Skeletal muscle tissue (tissue), 4 donors: ENCODE measurements around the gene PF4V1. TPM values are rescaled to one million over a fixed set of nuclear protein-coding genes. Genes with fewer than 3 reads are reported as not detected.

Source experiments
- H3K27ac ChIP-seq: one replicate; pipeline ENCODE4 v1.7.0; 2013; ENCODE audit warnings: mild to moderate bottlenecking, low read depth, low read length, inconsistent platforms
- H3K27me3 ChIP-seq, 3 donors: one replicate each; pipeline ENCODE4 v1.7.0; 2013; ENCODE audit warnings: low read length in 3 of 3; ENCODE audit not compliant: control insufficient read depth in 3 of 3, insufficient read depth in 3 of 3
- H3K36me3 ChIP-seq, 3 donors: one replicate each; pipeline ENCODE4 v1.7.0; 2013; ENCODE audit warnings: low read length in 3 of 3; ENCODE audit not compliant: control insufficient read depth in 3 of 3, insufficient read depth in 3 of 3
- H3K4me1 ChIP-seq, 3 donors: one replicate each; pipeline ENCODE4 v1.7.0; 2013; ENCODE audit warnings: low read length in 3 of 3, mild to moderate bottlenecking in 3 of 3; ENCODE audit not compliant: control insufficient read depth in 3 of 3, insufficient read depth in 3 of 3
- H3K4me3 ChIP-seq, 3 donors: one replicate each; pipeline ENCODE4 v1.7.0; 2013; ENCODE audit warnings: low read length in 3 of 3
- H3K9ac ChIP-seq, 3 donors: one replicate each; pipeline ENCODE4 v1.7.0; 2013; ENCODE audit warnings: low read length in 3 of 3, mild to moderate bottlenecking in 3 of 3, moderate library complexity in 2 of 3, low read depth in 1 of 3
- H3K9me3 ChIP-seq, 3 donors: one replicate each; pipeline ENCODE4 v1.7.0; 2013; ENCODE audit warnings: low read length in 3 of 3; ENCODE audit not compliant: control insufficient read depth in 3 of 3
- total RNA-seq: library from RNA; depleted of rRNA; stranded (reverse); fragments of >200 nt; gene quantifications from one replicate; pipeline ENCODE4 v1.2.3, GENCODE V29; 2014
- donor health status: Osteomylitis.

PF4V1 gene, protein sequence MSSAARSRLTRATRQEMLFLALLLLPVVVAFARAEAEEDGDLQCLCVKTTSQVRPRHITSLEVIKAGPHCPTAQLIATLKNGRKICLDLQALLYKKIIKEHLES
- not detected for total RNA-seq

DNA sequence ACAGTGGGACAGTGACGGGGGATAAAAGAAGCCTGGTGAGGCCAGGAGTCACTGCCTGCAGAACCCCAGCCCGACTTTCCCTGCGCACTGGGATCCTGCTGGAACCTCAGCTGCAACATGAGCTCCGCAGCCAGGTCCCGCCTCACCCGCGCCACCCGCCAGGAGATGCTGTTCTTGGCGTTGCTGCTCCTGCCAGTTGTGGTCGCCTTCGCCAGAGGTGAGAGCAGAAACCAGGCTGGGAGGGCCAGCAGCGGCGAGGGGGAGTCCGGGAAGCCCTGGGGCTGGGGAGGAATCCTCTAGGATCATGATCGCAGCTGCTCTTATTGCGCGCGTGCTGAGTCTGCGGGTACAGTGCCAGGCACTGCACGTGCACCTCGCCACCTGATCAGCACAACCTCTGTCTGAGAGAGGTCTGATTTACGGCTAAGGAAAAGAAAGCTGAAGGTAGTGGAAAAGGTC, at the start of gene PF4V1:
PF4V1 (plus strand) TSS at position 51 of the 459 bp plus-strand sequence; CDS start at position 118, 67 bp downstream.
- Histone ChIP-seq H3K4me1 (peaks cover 2 to 6% (median 4%) of the 10 kb centered on the region in 3 donors), H3K27me3 (peaks cover 0 to 11% (median 10%) of the 10 kb centered on the region in 3 donors), H3K9me3 (no peaks in the 10 kb centered on the region), H3K9ac (no peak within 1 kb of the TSS), H3K27ac (no peak within 1 kb of the TSS), H3K36me3 (no peaks in the 10 kb centered on the region), H3K4me3 (no peak within 1 kb of the TSS)

DNA sequence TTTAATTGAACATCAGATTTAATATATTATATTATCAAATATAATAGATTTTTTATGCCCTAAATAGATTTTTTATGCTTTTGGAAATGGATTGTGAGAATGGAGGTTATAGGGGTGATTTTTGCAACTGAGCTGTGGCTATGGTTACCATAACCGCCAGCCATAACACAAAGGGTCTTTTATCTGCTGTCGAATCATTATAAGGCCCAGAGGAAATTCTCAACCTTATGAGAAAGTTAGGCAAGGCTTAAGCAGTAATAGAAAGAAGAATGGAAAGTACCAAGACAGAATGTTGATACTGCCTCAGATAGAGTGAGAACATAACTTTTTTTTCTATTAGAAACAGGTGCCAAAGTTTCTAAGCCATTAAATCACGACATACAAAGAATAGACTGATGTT, 42.9 kb upstream of the PF4V1 start:
- H3K27me3 ChIP-seq = no peaks in the 10 kb centered on the region

DNA sequence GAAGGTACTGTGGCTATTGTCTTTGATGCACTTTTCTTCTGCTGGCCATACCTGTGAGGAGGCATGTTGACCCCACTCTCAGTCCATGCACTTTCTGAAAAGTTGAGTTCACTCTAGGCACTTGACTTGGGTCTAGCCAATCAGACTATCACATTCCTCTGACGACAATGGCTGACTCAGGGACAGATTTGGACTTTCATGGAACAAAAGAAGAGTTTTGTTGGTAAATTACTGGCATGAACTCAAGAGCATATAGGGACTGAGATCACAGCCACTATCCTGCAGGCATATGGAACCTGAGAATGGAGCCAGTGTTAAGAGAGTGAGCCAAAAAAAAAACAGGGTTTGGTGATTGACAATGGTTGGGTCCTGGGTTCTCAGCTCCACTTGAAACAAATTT, 41.3 kb upstream of the PF4V1 start:
- no peaks in the 10 kb centered on the region for H3K27me3 ChIP-seq
- H3K36me3 ChIP-seq = no peaks in the 10 kb centered on the region
- no peaks in the 10 kb centered on the region for H3K9me3 ChIP-seq
- H3K4me1 ChIP-seq = peaks cover 0 to 2% (median 0%) of the 10 kb centered on the region in 3 donors
- no peak overlapping the region for H3K4me3 ChIP-seq
- no peak overlapping the region for H3K9ac ChIP-seq
- H3K27ac ChIP-seq = no peak overlapping the region

More for the DNA sequence above, 42.9 kb upstream of the PF4V1 start:
- Histone ChIP-seq H3K9ac (no peak overlapping the region), H3K36me3 (no peaks in the 10 kb centered on the region), H3K4me1 (no peaks in the 10 kb centered on the region), H3K4me3 (no peak overlapping the region), H3K9me3 (no peaks in the 10 kb centered on the region), H3K27ac (no peak overlapping the region)

DNA sequence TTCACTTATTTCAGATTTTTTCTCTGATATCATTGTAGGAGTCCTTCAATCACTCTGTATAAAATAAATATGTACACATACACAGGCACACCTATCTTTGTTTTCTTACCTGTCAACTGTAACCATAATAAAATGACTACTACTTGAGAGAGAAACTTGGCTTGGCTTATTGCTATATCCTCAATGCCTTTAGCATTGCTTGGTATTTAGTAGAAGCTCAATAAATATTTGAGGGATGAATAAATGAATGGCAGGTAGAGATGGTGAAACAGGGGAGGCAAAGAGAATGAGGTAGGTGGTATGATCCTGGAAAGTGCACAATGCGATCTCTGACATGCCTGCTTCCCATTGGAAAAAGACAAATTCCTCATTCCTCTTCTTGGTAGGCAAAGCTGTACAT, 38.4 kb upstream of the PF4V1 start:
- Histone ChIP-seq H3K4me1 (peaks cover 0 to 2% (median 0%) of the 10 kb centered on the region in 3 donors), H3K27me3 (no peaks in the 10 kb centered on the region), H3K9ac (no peak overlapping the region), H3K4me3 (no peak overlapping the region), H3K9me3 (no peaks in the 10 kb centered on the region), H3K36me3 (no peaks in the 10 kb centered on the region), H3K27ac (no peak overlapping the region)

DNA sequence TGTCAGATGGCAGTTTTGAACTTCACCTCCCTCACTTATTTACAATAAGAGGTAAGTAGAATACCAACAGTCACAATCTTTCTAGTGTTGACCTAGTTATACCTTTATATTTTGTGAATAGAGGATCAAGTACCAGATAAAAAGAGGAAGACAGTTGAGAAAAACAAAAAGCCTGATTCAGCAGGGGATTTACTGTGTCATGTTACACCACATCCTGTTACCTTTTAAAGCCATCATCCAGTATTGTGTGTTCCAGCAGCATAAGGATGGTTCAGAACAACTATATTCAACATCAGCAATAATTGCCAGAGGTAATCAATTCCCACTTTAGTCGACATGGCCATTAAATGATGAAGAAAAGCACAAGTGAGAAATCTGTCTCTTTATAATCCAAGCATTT, 38.0 kb upstream of the PF4V1 start:
- no peak overlapping the region for H3K27ac ChIP-seq
- H3K27me3 ChIP-seq = no peaks in the 10 kb centered on the region
- no peak overlapping the region for H3K4me3 ChIP-seq
- H3K36me3 ChIP-seq = no peaks in the 10 kb centered on the region
- H3K9me3 ChIP-seq = no peaks in the 10 kb centered on the region
- H3K9ac ChIP-seq = no peak overlapping the region
- H3K4me1 ChIP-seq = peaks cover 0 to 2% (median 0%) of the 10 kb centered on the region in 3 donors

DNA sequence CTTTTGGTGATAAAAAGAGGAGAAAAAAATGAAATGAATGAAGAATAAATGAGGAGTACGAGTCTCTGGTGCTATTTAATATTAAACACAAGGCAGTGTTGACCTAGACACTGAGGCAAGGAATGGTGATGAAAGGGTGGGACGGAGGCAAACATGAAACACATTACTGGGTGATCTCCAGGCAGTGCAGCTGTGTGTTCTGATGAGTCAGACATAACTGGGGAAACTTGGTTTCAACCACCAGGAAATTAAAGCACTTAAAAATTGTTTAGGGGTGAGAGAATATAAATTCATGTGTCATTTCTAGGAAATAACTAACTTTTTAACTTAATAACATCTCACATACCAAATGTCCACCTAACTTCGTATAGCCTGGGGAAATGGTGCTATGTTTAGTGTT, 36.3 kb upstream of the PF4V1 start:
- H3K4me1 ChIP-seq = peaks cover 0 to 2% (median 0%) of the 10 kb centered on the region in 3 donors
- H3K4me3 ChIP-seq = no peak overlapping the region
- H3K9me3 ChIP-seq = no peaks in the 10 kb centered on the region
- H3K9ac ChIP-seq = no peak overlapping the region
- no peaks in the 10 kb centered on the region for H3K27me3 ChIP-seq
- H3K36me3 ChIP-seq = no peaks in the 10 kb centered on the region
- H3K27ac ChIP-seq = no peak overlapping the region

DNA sequence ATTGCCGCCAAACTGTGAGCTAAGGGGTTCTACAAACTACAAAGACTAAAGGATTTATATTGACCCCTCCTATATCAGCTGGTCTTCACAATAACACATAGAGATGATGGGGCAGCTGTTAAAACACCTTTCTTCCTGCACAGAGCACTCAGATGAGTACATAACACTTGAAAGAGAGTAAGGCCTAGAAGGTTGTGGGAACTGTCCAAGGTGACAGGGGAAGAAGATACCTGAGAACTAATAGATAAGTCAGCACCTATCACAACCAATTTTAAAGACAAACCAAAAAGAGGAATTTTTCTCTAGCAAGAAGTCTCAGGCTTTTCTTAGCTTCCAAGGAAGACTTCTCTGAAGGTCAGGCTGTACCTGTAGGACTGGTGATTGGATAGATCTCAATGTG, 35.8 kb upstream of the PF4V1 start:
- Histone ChIP-seq H3K27ac (no peak overlapping the region), H3K36me3 (no peaks in the 10 kb centered on the region), H3K4me1 (peaks cover 0 to 2% (median 0%) of the 10 kb centered on the region in 3 donors), H3K27me3 (no peaks in the 10 kb centered on the region), H3K4me3 (no peak overlapping the region), H3K9ac (no peak overlapping the region), H3K9me3 (no peaks in the 10 kb centered on the region)

DNA sequence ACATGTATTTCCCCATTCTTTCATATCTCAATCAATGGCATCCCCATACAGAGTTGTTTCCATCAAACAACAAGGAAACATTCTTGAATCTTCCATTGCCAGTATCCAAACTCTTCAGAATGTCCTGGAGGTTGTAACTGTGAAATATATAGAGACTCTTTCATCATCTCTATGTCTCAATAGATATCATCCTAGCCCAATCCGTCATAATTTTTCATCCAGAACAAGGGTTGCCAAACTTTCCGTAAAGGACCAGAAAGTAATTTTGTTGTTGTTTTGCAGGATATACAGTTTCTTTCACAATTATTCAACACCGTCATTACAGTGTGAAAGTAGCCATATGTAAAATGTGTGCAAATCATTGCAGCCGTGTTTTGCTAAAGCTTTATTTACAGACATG, 31.8 kb upstream of the PF4V1 start:
- Histone ChIP-seq H3K9ac (no peak overlapping the region), H3K4me3 (no peak overlapping the region), H3K4me1 (peaks cover 0 to 2% (median 0%) of the 10 kb centered on the region in 3 donors), H3K27me3 (no peaks in the 10 kb centered on the region), H3K36me3 (no peaks in the 10 kb centered on the region), H3K27ac (no peak overlapping the region), H3K9me3 (no peaks in the 10 kb centered on the region)

DNA sequence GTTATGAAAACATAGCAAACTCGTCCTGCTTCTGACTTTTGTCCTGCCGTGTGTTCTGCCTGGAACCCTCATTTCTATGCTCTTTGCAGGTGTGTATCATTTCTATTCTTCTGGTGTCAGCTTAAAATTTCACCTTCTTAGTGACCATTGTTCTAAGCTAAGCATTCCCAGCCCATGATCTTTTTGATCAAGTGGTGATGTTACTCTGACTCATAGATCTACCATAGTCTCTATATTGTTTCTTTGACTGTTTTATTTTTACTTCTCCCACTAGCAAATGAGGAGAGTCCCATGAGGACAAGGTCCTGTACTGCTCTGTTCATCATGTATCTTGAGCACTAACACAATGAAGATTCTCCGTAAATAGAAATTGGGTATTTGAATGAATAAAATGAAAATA, 30.7 kb upstream of the PF4V1 start:
- Histone ChIP-seq H3K36me3 (no peaks in the 10 kb centered on the region), H3K27ac (no peak overlapping the region), H3K9ac (no peak overlapping the region), H3K9me3 (no peaks in the 10 kb centered on the region), H3K27me3 (no peaks in the 10 kb centered on the region), H3K4me1 (no peaks in the 10 kb centered on the region), H3K4me3 (no peak overlapping the region)

DNA sequence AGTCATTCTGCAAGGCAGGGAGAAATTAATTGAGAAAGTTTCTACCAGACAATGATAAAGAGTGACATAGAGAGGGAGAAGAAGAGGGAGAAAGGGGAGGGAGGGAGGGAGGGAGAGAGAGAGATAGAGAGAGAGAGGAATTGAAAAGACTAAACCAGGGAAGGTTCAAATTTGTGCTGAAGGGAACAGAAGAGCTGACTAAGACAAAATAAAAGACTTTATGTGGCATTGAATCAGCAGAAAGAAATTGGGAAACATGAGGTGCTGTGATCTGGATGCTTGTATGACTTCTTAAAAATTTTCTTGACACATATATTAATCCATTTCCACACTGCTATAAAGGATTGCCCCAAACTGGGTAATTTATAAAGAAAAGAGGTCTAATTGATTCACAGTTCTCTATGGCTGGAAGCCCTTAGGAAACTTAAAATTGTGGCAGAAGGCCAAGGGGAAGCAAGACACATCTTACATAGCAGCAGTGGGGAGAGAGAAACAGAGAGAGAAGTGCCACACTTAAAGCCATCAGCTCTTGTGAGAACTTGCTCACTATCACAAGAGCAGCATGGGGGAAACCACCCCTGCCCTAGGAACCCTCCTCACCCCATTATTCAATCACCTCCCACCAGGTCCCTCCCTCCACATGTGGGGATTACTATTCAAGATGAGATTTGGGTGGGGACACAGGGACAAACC, 30.1 kb upstream of the PF4V1 start:
- no peak overlapping the region for H3K9ac ChIP-seq
- H3K27me3 ChIP-seq = no peaks in the 10 kb centered on the region
- H3K4me1 ChIP-seq = no peaks in the 10 kb centered on the region
- H3K27ac ChIP-seq = no peak overlapping the region
- no peaks in the 10 kb centered on the region for H3K36me3 ChIP-seq
- H3K9me3 ChIP-seq = peaks cover 0 to 3% (median 0%) of the 10 kb centered on the region in 3 donors
- H3K4me3 ChIP-seq = no peak overlapping the region
